GM21825 (cell line): ENCODE results near the gene TEX19.
"Not testable (repeated sequence)": the region's sequence is repeated elsewhere in the genome, so short reads cannot be mapped to it uniquely, and the experiment has no call there.

Experiments
- ATAC-seq: cut with Tn5 transposase; IDR thresholded peaks from one replicate; pipeline ENCODE4 v1.9.1; 2021; ENCODE audit warnings: mild to moderate bottlenecking, moderate library complexity; ENCODE audit not compliant: unreplicated experiment

The TEX19 gene

GRCh38 chr17:82351713-82352488 lies 7.1 kb upstream of the TEX19 start:
- ATAC-seq = no peak

- ATAC-seq = no peak
Measured at GRCh38 chr17:82353484-82353883, 5.6 kb upstream of the TEX19 start.

GRCh38 chr17:82354804-82355308 lies 4.2 kb upstream of the TEX19 start:
- no peak for ATAC-seq

- ATAC-seq = no peak
Measured at GRCh38 chr17:82355770-82356427, 3.1 kb upstream of the TEX19 start.

GRCh38 chr17:82356845-82357355 lies 2.1 kb upstream of the TEX19 start:
- no peak for ATAC-seq

GRCh38 chr17:82357394-82357793 lies 1.7 kb upstream of the TEX19 start:
- ATAC-seq = no peak

- ATAC-seq = not testable (repeated sequence)
Measured at GRCh38 chr17:82359451-82360074, 516 bp downstream of the TEX19 start.

- ATAC-seq = no peak
Measured at GRCh38 chr17:82361885-82362633, 3.0 kb downstream of the TEX19 start.

- ATAC-seq = no peak
Measured at GRCh38 chr17:82365606-82366295, 6.7 kb downstream of the TEX19 start.

GRCh38 chr17:82366749-82367148 lies 7.7 kb downstream of the TEX19 start:
- ATAC-seq = no peak

GRCh38 chr17:82367724-82368524 lies 8.9 kb downstream of the TEX19 start:
- ATAC-seq = no peak

- no peak for ATAC-seq
Measured at GRCh38 chr17:82369211-82369610, 10.2 kb downstream of the TEX19 start.

GRCh38 chr17:82370471-82371332 lies 11.7 kb downstream of the TEX19 start:
- ATAC-seq = no peak

GRCh38 chr17:82371333-82372248 lies 12.5 kb downstream of the TEX19 start, which contains the start of gene UTS2R:
TSS of gene UTS2R (plus strand) at chr17:82371765. CDS start at chr17:82374325, 2,560 bp downstream.
- ATAC-seq = no peak

GRCh38 chr17:82372249-82373071 lies 13.4 kb downstream of the TEX19 start:
- ATAC-seq = no peak

GRCh38 chr17:82373072-82373452 lies 14.0 kb downstream of the TEX19 start:
- not testable (repeated sequence) for ATAC-seq
